ENCODE results near the gene LRPAP1. TPM values are rescaled to one million over a fixed set of nuclear protein-coding genes. Genes with fewer than 3 reads are reported as not detected.

The LRPAP1 gene
- total RNA-seq, 4 donors from 2014 or later = 168 to 320 (median 259) TPM

DNA sequence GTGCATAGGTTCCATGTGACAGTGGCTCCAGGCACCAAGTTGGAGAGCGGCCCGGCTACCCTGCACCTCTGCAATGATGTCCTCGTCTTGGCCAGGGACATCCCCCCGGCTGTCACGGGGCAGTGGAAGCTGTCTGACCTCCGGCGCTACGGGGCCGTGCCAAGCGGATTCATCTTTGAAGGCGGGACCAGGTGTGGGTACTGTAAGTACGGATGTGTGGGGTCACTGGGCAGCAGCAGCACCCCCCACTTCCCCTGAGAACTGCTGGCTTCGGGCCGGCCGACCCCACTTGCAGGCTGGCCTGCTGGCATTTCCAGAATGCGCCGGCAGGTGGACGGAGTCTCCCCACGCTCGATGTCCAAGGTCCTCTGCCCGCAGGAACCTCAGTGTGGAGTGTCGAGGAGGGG, 55.9 kb downstream of the LRPAP1 start:
- 93 to 94% methylated on average over 14 to 19 of the region's 22 CpGs for WGBS, 2 donors
- no peaks in the 10 kb centered on the region for H3K4me1 ChIP-seq
- no peaks in the 10 kb centered on the region for H3K36me3 ChIP-seq
- H3K27me3 ChIP-seq = no peaks in the 10 kb centered on the region
- intact Hi-C loops (cut with DNase I) = no loop called here
- TF ChIP-seq POLR2A (IDR thresholded peaks at IDR 0.05) = no peak
- TF ChIP-seq, protein P1, sequence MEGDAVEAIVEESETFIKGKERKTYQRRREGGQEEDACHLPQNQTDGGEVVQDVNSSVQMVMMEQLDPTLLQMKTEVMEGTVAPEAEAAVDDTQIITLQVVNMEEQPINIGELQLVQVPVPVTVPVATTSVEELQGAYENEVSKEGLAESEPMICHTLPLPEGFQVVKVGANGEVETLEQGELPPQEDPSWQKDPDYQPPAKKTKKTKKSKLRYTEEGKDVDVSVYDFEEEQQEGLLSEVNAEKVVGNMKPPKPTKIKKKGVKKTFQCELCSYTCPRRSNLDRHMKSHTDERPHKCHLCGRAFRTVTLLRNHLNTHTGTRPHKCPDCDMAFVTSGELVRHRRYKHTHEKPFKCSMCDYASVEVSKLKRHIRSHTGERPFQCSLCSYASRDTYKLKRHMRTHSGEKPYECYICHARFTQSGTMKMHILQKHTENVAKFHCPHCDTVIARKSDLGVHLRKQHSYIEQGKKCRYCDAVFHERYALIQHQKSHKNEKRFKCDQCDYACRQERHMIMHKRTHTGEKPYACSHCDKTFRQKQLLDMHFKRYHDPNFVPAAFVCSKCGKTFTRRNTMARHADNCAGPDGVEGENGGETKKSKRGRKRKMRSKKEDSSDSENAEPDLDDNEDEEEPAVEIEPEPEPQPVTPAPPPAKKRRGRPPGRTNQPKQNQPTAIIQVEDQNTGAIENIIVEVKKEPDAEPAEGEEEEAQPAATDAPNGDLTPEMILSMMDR (IDR thresholded peaks at IDR 0.05) = no peak
- H3K9me3 ChIP-seq = no peaks in the 10 kb centered on the region
- H3K27ac ChIP-seq = no peak overlapping the region
- DNase-seq = peak in 1 of 2 donors; percentile 0
- H3K4me3 ChIP-seq (replicated peaks in 1 of 3) = no peak overlapping the region

DNA sequence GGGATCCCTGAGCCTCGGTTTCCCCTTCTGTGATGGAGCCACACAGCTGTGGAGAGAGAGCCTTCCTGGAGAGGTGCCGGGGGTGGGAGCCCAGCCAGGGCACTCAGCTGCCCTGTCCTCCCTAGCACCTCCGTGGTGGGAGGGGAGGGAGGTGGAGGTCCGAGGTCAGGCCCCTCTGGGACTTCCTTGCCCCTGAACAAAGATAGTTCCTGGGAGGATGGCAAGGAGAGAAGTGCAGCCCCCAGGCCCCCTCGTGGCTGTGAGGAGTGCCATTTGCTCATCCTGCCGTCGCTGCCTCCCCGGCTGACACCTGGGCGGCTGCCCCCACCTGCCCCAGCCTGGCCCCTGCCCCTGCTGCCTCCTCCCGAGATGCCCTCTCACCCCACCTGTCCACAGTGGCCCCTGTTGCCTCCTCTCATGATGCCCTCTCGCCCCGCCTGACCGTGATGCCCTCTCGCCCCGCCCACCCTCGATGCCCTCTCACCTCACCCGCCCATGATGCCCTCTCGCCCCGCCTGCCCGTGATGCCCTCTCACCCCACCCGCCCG, 56.4 kb downstream of the LRPAP1 start:
- H3K4me3 ChIP-seq (replicated peaks in 1 of 3) = no peak overlapping the region
- DNase-seq = peak in 1 of 2 donors; percentile 0
- no peak overlapping the region for H3K27ac ChIP-seq
- intact Hi-C loops (cut with DNase I) = no loop called here
- 77 to 85% methylated on average over 18 to 21 of the region's 22 CpGs for WGBS, 2 donors
- H3K27me3 ChIP-seq = no peaks in the 10 kb centered on the region
- no peaks in the 10 kb centered on the region for H3K9me3 ChIP-seq
- no peaks in the 10 kb centered on the region for H3K4me1 ChIP-seq
- H3K36me3 ChIP-seq = no peaks in the 10 kb centered on the region
- no peak for TF ChIP-seq POLR2A (IDR thresholded peaks at IDR 0.05)
- TF ChIP-seq, protein P1 (IDR thresholded peaks at IDR 0.05) = no peak

DNA sequence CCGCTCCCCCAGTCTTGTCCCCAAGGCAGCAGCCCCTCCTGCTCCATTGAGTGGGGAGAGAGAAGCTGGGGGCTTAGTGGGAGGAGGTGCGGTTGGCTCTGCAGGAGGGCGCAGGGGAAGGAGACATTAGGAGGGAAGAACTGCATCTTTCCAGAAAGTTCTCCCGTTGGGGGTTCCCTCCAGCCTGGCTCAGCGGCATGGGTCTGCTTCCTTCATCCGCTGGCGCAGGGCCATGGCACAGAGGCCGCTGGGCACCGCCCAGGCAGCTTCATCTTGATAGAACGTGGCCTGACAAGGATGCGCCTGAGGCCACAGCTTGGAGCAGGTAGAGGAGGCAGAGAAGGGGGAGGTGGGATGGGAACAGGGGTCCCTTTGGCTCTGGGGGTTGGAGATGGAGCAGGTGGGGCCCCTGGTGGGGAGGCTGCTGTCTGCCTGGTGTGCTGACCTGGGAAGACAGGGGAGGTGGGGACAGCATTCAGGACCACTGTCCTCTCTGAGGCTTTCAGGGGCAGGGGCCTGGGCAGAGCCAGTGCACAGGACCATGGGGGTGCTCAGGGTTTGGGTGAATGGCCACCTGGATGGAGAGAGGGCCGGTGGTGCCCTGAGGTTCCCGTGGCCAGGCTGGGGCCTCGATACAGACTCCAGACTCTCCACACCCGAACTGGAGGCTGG, 57.0 kb downstream of the LRPAP1 start:
- no peaks in the 10 kb centered on the region for H3K4me1 ChIP-seq
- no peak for TF ChIP-seq POLR2A (IDR thresholded peaks at IDR 0.05)
- TF ChIP-seq, protein P1 (IDR thresholded peaks at IDR 0.05) = no peak
- H3K9me3 ChIP-seq = no peaks in the 10 kb centered on the region
- H3K27ac ChIP-seq = no peak overlapping the region
- peak in 1 of 2 donors; percentile 0 for DNase-seq
- H3K27me3 ChIP-seq = no peaks in the 10 kb centered on the region
- no peaks in the 10 kb centered on the region for H3K36me3 ChIP-seq
- WGBS, 2 donors = 87 to 89% methylated on average over 15 of the region's 15 CpGs
- intact Hi-C loops (cut with DNase I) = no loop called here
- H3K4me3 ChIP-seq (replicated peaks in 1 of 3) = no peak overlapping the region

DNA sequence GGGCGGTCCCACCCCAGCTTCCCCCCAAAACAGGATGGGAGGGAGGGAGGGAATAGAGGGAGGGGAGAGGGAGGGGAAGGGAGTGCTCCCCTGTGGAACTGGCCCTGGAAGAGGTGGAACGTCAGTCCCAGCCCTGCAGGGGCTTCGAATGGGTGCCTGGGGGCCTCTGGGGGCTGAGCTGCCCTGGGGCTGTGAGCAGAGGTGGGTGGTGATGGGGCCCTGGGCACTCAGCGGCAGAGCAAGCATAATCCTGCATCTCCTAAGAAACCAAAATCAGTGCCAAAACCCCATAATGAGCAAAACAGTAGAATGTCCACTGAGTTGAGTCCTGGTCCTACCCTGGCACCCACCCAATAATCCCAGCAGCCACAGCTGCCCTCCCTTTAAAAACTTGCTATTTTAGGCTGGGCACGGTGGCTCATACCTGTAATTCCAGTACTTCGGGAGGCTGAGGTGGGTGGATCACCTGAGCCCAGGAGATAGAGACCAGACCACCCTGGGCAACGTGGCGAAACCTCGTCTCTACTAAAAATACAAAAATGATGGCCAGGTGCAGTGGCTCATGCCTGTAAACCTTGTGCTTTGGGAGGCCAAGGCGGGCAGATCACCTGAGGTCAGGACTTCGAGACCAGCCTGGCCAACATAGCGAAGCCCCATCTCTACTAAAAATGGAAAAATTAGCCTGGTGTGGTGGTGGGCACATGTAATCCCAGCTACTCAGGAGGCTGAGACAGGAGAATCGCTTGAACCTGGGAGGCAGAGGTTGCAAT, 58.0 kb downstream of the LRPAP1 start:
- 79 to 87% methylated on average over 13 of the region's 13 CpGs for WGBS, 2 donors
- intact Hi-C loops (cut with DNase I) = no loop called here
- no peaks in the 10 kb centered on the region for H3K27me3 ChIP-seq
- H3K36me3 ChIP-seq = no peaks in the 10 kb centered on the region
- no peaks in the 10 kb centered on the region for H3K9me3 ChIP-seq
- no peak overlapping the region for H3K27ac ChIP-seq
- TF ChIP-seq, protein P1 (IDR thresholded peaks at IDR 0.05) = no peak
- no peak for TF ChIP-seq POLR2A (IDR thresholded peaks at IDR 0.05)
- no peak overlapping the region for H3K4me3 ChIP-seq (replicated peaks in 1 of 3)
- no peaks in the 10 kb centered on the region for H3K4me1 ChIP-seq
- DNase-seq = peak in 1 of 2 donors; percentile 0
